Astrocyte (in vitro differentiated cells and primary cell): ENCODE results near the gene RPL7L1. TPM values are rescaled to one million over a fixed set of nuclear protein-coding genes. Genes with fewer than 3 reads are reported as not detected.

Source experiments
- DNase-seq: peaks from one replicate; pipeline ENCODE4 v3.0.0-alpha.2; 2010; ENCODE audit warnings: low read depth
- FAIRE-seq: peaks from 2 replicates; lab custom pipeline; 2011; peaks lifted over from hg19 to GRCh38; lab: Jason Lieb, UNC
- H2AFZ ChIP-seq: 2 replicates; pipeline ENCODE4 v1.6.0; 2012; ENCODE audit warnings: low read depth, low read length, inconsistent platforms
- H3K27ac ChIP-seq: 2 replicates; pipeline ENCODE4 v1.5.1; 2011; ENCODE audit warnings: low read depth, low read length, inconsistent platforms
- H3K27me3 ChIP-seq: 2 replicates; pipeline ENCODE4 v1.6.0; 2011; ENCODE audit warnings: low read length, inconsistent platforms; ENCODE audit not compliant: insufficient read depth
- H3K36me3 ChIP-seq: 2 replicates; pipeline ENCODE4 v1.5.1; 2011; ENCODE audit warnings: low read length, inconsistent platforms; ENCODE audit not compliant: insufficient read depth
- H3K4me1 ChIP-seq: 2 replicates; pipeline ENCODE4 v1.5.1; 2011; ENCODE audit warnings: low read length, inconsistent platforms; ENCODE audit not compliant: insufficient read depth
- H3K4me2 ChIP-seq: 2 replicates; pipeline ENCODE4 v1.6.0; 2012; ENCODE audit warnings: low read length, inconsistent platforms
- H3K4me3 ChIP-seq: 2 replicates; pipeline ENCODE4 v1.5.1; 2011; ENCODE audit warnings: low read depth, mild to moderate bottlenecking, low read length, inconsistent platforms; ENCODE audit not compliant: insufficient read depth
- H3K79me2 ChIP-seq: 2 replicates; pipeline ENCODE4 v1.6.0; 2012; ENCODE audit warnings: mild to moderate bottlenecking, low read length, inconsistent platforms; ENCODE audit not compliant: insufficient read depth
- H3K9ac ChIP-seq: 2 replicates; pipeline ENCODE4 v1.6.0; 2012; ENCODE audit warnings: mild to moderate bottlenecking, low read length, inconsistent platforms
- H3K9me3 ChIP-seq: 2 replicates; pipeline ENCODE4 v1.5.1; 2012; ENCODE audit warnings: low read depth, mild to moderate bottlenecking, low read length, inconsistent platforms; ENCODE audit not compliant: insufficient read depth
- H4K20me1 ChIP-seq: 2 replicates; pipeline ENCODE4 v1.6.0; 2012; ENCODE audit warnings: low read length, inconsistent platforms; ENCODE audit not compliant: insufficient read depth
- H3K27ac Mint-ChIP-seq: one replicate; pipeline ENCODE4 v1.8.0; 2021; ENCODE audit warnings: mild to moderate bottlenecking, mixed read lengths; ENCODE audit not compliant: unreplicated experiment
- H3K27me3 Mint-ChIP-seq: one replicate; pipeline ENCODE4 v1.8.0; 2021; ENCODE audit warnings: low read depth, mixed read lengths; ENCODE audit not compliant: unreplicated experiment
- H3K36me3 Mint-ChIP-seq: one replicate; pipeline ENCODE4 v1.8.0; 2021; ENCODE audit warnings: low read depth, mixed read lengths; ENCODE audit not compliant: unreplicated experiment
- H3K4me1 Mint-ChIP-seq: one replicate; pipeline ENCODE4 v1.8.0; 2021; ENCODE audit warnings: low read depth, mixed read lengths; ENCODE audit not compliant: unreplicated experiment
- H3K4me3 Mint-ChIP-seq: one replicate; pipeline ENCODE4 v1.8.0; 2021; ENCODE audit warnings: mild to moderate bottlenecking, moderate library complexity, mixed read lengths; ENCODE audit not compliant: unreplicated experiment
- H3K9me3 Mint-ChIP-seq: one replicate; pipeline ENCODE4 v1.8.0; 2021; ENCODE audit warnings: mild to moderate bottlenecking, mixed read lengths; ENCODE audit not compliant: unreplicated experiment
- CTCF ChIP-seq: IDR thresholded peaks from 2 replicates; pipeline ENCODE4 v1.5.1; 2011; ENCODE audit warnings: low read depth, mild to moderate bottlenecking, inconsistent platforms, low read length, moderate library complexity; ENCODE audit not compliant: insufficient read depth
- EZH2 ChIP-seq: IDR thresholded peaks from 2 replicates; pipeline ENCODE4 v1.6.1; 2012; ENCODE audit warnings: mild to moderate bottlenecking, low read length, inconsistent platforms; ENCODE audit not compliant: insufficient read depth
- total RNA-seq: library from RNA; stranded (reverse); gene quantifications from 2 replicates; pipeline ENCODE4 v1.2.1, GENCODE V29; 2021

RPL7L1 gene
- total RNA-seq, 1 donor from 2014 or later, result 92.0 TPM

- Mint-ChIP-seq H3K27ac (no peak overlapping the region), H3K9me3 (no peaks in the 10 kb centered on the region), H3K36me3 (no peaks in the 10 kb centered on the region), H3K4me1 (no peaks in the 10 kb centered on the region), H3K4me3 (no peak overlapping the region), H3K27me3 (no peaks in the 10 kb centered on the region)
- Histone ChIP-seq H3K27me3 (no peaks in the 10 kb centered on the region), H3K9me3 (no peaks in the 10 kb centered on the region), H3K4me3 (no peak overlapping the region), H3K27ac (no peak overlapping the region), H3K4me2 (no peak overlapping the region), H3K36me3 (no peaks in the 10 kb centered on the region), H3K4me1 (no peaks in the 10 kb centered on the region), H4K20me1 (no peaks in the 10 kb centered on the region), H3K79me2 (no peaks in the 10 kb centered on the region), H3K9ac (no peak overlapping the region), H2AFZ (no peak overlapping the region)
- no peak for TF ChIP-seq EZH2
- TF ChIP-seq CTCF, result no peak
- DNase-seq (no peak), FAIRE-seq (no peak)
Measured at GRCh38 chr6:42914546-42914945, 35.1 kb downstream of the RPL7L1 start.

GRCh38 chr6:42915732-42916131 lies 36.3 kb downstream of the RPL7L1 start, which contains the start of gene PTCRA:
TSS of gene PTCRA (plus strand) at chr6:42916053. CDS start at chr6:42916070, 17 bp downstream.
- H3K4me1 Mint-ChIP-seq, result no peaks in the 10 kb centered on the region
- Histone ChIP-seq H3K36me3 (no peaks in the 10 kb centered on the region), H3K27me3 (no peaks in the 10 kb centered on the region), H3K4me2 (no peak within 1 kb of the TSS), H2AFZ (no peak within 1 kb of the TSS), H4K20me1 (no peaks in the 10 kb centered on the region), H3K9me3 (no peaks in the 10 kb centered on the region), H3K79me2 (no peaks in the 10 kb centered on the region), H3K4me1 (no peaks in the 10 kb centered on the region), H3K4me3 (no peak within 1 kb of the TSS), H3K9ac (no peak within 1 kb of the TSS), H3K27ac (no peak within 1 kb of the TSS)
- H3K27ac Mint-ChIP-seq, result no peak within 1 kb of the TSS
- DNase-seq, result no peak
- H3K36me3 Mint-ChIP-seq, result no peaks in the 10 kb centered on the region
- no peaks in the 10 kb centered on the region for H3K27me3 Mint-ChIP-seq
- H3K9me3 Mint-ChIP-seq, result no peaks in the 10 kb centered on the region
- no peak within 1 kb of the TSS for H3K4me3 Mint-ChIP-seq
- no peak for FAIRE-seq
- no peak for TF ChIP-seq EZH2
- no peak for TF ChIP-seq CTCF

- DNase-seq, result no peak
- H3K27me3 ChIP-seq, result no peaks in the 10 kb centered on the region
- H3K27me3 Mint-ChIP-seq, result no peaks in the 10 kb centered on the region
- no peaks in the 10 kb centered on the region for H3K9me3 Mint-ChIP-seq
- no peak overlapping the region for H2AFZ ChIP-seq
- no peaks in the 10 kb centered on the region for H3K4me1 Mint-ChIP-seq
- no peaks in the 10 kb centered on the region for H3K36me3 ChIP-seq
- H3K9ac ChIP-seq, result no peak overlapping the region
- H4K20me1 ChIP-seq, result no peaks in the 10 kb centered on the region
- H3K4me1 ChIP-seq, result no peaks in the 10 kb centered on the region
- H3K4me3 Mint-ChIP-seq, result no peak overlapping the region
- H3K79me2 ChIP-seq, result no peaks in the 10 kb centered on the region
- H3K4me2 ChIP-seq, result no peak overlapping the region
- H3K4me3 ChIP-seq, result no peak overlapping the region
- H3K27ac ChIP-seq, result no peak overlapping the region
- no peaks in the 10 kb centered on the region for H3K9me3 ChIP-seq
- H3K27ac Mint-ChIP-seq, result no peak overlapping the region
- no peaks in the 10 kb centered on the region for H3K36me3 Mint-ChIP-seq
- peak; percentile 34 for FAIRE-seq
- TF ChIP-seq EZH2, result no peak
- TF ChIP-seq CTCF, result no peak
Measured at GRCh38 chr6:42916288-42916687, 36.9 kb downstream of the RPL7L1 start.
